GM20431 (cell line): Measurements from ENCODE around the gene CNTN1.
"Not testable (repeated sequence)": the region's sequence is repeated elsewhere in the genome, so short reads cannot be mapped to it uniquely, and the experiment has no call there.

Experiments used
- in situ Hi-C: fragments of 300-500 bp; cut with MseI, MboI; formaldehyde crosslinking; loops from one replicate; pipeline ENCODE4 v1.15.0; 2020; ENCODE audit warnings: low sequenced_read_pairs; ENCODE audit not compliant: unreplicated experiment

Gene CNTN1

DNA sequence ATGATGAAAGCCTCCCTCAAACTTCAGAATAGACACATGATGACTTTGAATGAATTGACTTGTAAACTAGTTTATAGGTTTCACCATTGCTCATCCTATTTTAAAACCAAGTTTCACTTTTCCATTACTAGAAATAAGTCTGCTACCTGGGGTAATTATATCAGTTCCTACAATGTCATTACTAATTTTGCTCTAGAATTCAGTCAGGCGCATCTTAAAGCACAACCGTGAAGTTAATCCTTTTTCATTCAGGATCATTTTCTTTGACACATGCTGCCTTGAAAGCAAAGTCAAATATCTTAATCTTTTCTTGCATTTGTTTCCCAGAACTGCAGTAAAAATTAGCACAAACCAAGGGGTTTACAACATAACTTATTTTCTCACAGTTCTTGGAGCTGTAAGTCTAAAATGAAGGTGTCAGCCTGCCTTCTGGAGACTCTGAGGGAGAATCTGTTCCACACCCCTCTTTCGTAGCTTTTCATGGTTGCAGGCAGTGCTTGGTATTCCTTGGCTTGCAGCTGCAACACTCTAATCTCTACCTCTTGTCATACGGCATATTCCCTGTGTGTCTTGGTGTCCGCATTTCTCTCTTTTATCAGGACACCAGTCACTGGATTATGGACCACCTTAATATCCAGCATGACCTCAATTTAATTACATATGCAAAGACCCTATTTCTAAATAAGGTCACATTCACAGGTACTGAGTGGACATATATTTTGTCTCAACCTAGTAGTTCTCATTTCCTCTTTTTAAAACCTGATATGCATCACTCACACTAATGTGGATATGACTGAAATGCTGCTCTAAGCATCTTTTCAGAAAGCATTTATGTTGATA lies 381.6 kb downstream of the CNTN1 start:
- in situ Hi-C loops, result no loop called here

GRCh38 chr12:41074473-41074769 lies 382.2 kb downstream of the CNTN1 start:
- in situ Hi-C loops, result no loop called here

GRCh38 chr12:41076114-41076513 lies 383.9 kb downstream of the CNTN1 start:
- in situ Hi-C loops, result no loop called here

DNA sequence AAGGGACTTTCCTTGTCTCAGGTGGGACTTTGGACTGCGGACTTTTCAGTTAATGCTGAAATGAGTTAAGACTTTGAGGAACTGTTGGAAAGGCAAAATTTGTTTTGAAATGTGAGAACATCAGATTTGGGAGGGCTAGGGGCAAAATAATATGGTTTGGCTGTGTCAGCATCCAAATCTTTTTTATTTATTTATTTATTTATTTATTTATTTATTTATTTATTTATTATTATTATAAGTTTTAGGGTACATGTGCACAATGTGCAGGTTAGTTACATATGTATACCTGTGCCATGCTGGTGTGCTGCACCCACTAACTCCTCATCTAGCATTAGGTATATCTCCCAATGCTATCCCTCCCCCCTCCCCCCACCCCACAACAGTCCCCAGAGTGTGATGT lies 389.0 kb downstream of the CNTN1 start:
- in situ Hi-C loops, result not testable (repeated sequence)

DNA sequence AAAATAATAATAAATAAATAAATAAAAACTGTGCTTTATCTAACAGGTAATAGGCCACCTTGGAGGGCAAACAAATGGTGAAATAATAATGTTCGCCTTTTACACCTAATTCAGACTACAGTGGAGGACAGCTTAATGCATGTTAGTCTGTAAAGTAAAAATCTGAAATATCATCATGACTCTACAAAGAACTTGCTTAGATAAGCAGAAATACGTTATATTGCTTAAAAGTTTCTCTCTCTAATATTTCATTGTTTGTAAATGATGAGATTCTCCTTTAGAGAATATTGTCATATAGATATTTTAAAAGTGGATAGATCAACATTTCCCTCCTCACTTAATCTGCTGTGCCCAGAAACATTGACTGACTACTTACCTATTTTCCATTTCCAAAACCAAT lies 397.2 kb downstream of the CNTN1 start:
- in situ Hi-C loops, result no loop called here

DNA sequence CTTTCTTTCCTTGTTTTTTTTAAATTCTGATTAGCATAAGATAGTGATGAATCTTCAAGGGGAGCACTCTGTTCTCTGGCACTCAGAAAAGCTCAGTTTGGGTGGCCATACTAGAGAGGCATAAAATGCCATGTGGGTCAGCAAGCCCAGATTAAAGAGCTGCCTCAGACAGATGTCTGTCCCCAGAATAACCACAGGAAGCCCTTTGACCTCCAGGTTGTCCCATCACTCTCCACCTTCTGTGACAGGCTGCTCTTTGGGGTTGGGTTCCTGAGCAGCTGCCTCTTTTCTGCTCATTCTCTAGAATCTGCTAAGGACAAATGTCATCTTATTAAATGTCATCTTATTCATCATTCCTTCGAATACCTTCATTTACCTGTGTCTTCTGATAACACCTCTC lies 399.9 kb downstream of the CNTN1 start:
- in situ Hi-C loops, result no loop called here

DNA sequence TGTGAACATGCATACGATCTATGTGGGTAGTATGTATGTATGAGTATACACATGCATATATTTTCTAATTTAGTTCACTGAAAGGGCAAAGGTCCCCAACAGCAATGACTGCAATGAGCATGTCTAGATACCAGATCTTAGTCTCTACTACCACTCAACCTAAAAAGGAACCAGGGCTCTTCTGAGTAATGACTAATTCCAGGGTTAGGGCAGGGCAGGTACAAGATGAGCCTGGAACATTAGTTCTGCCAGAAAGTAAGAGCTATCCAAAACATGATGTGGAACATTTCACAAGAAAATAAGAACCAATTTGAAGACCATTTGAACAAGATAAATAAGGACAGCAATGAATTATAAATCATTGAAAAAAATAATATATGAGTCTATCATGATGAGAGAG lies 404.6 kb downstream of the CNTN1 start:
- in situ Hi-C loops, result no loop called here

DNA sequence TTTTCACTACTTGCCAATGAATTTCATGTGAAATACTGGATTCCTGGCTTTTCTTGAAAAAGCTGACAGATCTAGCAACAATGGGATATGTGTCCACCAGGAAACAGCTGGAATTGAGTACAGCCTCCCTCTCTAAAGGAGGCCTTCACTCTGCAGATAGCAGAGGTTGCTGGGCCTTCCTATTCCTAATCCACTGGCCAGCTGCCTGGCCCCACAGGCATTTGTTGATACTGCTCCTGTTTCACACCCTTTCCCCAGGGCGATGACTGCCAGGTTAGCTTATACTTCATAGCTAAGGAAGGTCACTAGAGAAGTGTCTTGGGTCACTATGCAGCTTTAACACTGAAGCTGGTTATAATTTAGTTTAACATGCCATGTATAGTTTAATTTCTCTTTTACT lies 408.3 kb downstream of the CNTN1 start:
- in situ Hi-C loops, result no loop called here

GRCh38 chr12:41101806-41102205 lies 409.6 kb downstream of the CNTN1 start:
- in situ Hi-C loops, result no loop called here

DNA sequence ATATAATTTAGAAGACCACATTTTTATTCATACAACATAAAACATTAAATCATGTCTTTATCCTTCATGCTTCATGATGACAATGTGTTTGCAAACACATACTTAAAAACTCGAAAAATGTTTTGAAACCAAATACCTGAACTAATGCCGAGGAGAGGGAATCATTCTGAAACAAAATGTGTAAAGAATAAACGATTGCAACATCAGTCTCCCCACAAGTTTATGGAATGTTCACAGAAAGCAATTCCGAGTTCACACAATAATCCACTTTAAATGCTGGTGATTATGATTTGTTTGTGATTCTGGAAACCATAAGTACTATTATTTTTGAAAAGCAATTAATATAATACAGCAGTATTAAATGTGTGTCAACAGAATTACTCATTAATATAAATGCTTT lies 411.4 kb downstream of the CNTN1 start:
- in situ Hi-C loops, result no loop called here

DNA sequence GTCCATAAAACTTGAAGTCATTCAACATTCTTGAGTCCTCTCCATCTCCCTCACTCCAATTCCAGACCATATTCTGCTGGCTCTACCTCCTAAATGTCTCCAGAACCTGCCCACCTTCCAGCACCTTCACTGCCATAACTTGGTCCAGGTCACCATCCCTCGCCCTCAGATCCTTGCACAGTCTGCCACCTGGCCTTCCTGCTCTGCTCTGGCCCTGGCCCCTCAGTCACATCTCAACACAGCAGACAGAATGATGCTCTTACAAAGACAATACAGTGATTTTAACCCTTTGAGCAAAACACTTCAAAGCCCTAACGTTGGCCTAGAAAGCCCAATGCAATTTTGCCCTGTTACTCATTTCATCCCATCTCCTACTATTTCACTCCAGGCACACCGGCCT lies 414.1 kb downstream of the CNTN1 start:
- in situ Hi-C loops, result no loop called here

DNA sequence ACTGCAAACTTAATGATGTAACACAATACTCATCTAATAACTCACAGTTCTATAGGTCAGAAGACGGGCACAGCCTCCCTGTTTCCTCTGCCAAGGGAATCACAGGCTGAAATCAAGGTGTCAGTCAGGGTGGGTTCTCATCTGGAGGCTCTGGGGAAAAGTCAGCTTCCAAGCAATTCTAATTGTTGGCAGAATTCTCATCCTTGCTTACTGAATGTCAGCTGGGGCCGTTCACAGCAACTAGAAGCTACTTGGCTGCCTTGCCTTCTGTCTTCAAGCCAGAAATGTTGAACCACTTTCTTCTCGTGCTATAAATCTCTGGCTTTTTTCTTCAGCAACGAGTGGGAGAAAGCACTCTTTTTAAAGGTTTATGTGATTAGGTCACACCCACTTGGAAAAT lies 415.8 kb downstream of the CNTN1 start:
- in situ Hi-C loops, result no loop called here

- in situ Hi-C loops, result no loop called here
Observed at GRCh38 chr12:41112903-41113302, 420.7 kb downstream of the CNTN1 start.

GRCh38 chr12:41120211-41120610 lies 428.0 kb downstream of the CNTN1 start:
- in situ Hi-C loops, result no loop called here

DNA sequence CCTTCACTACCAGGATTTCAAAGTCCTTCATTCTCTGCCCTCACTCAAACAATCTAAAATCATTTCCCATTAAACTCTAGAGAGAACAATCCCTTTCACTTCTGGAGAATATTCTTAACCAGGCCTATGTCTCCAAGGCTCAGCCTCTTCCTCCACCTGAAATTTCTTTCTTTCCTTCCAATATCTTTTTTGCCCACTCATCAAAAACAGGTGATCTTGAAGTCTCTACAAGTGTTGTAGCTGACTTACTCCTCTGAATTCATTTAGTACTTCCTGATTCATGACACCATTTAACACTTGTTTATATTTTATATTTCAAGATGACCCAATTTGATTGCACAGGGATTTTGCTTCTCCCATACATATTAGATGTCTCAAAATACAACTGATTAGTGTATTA lies 429.1 kb downstream of the CNTN1 start:
- in situ Hi-C loops, result no loop called here
